ENCODE results near the gene TMEM165.

The TMEM165 gene

GRCh38 chr4:55468724-55469123 is 73.0 kb downstream of the TMEM165 start:
- DNase-seq = peak in 1 of 2 experiments; percentile 1

- DNase-seq = no peak
Observed at GRCh38 chr4:55469979-55470378, 74.2 kb downstream of the TMEM165 start.

Measured in SW 1271 (cell line).